Activated naive CD8-positive, alpha-beta T cell treated with anti-CD3 and anti-CD28 coated beads for 36 hours (primary cell): ENCODE data around the gene ANGPTL8. TPM values are rescaled to one million over a fixed set of nuclear protein-coding genes. Genes with fewer than 3 reads are reported as not detected.

Experiments
- DNase-seq: peaks from one replicate; pipeline ENCODE4 v3.0.0; 2021
- H3K27ac Mint-ChIP-seq: one replicate; pipeline ENCODE4 v1.8.0; 2022; ENCODE audit warnings: mild to moderate bottlenecking, moderate library complexity, mixed read lengths
- H3K27me3 Mint-ChIP-seq: one replicate; pipeline ENCODE4 v1.8.0; 2022; ENCODE audit warnings: mild to moderate bottlenecking, mixed read lengths
- H3K36me3 Mint-ChIP-seq: one replicate; pipeline ENCODE4 v1.8.0; 2021; ENCODE audit warnings: mild to moderate bottlenecking, mixed read lengths
- H3K4me1 Mint-ChIP-seq: one replicate; pipeline ENCODE4 v1.8.0; 2021; ENCODE audit warnings: mixed read lengths
- H3K4me3 Mint-ChIP-seq: one replicate; pipeline ENCODE4 v1.8.0; 2022; ENCODE audit warnings: mild to moderate bottlenecking, moderate library complexity, mixed read lengths
- H3K9me3 Mint-ChIP-seq: one replicate; pipeline ENCODE4 v1.8.0; 2022; ENCODE audit warnings: mixed read lengths
- total RNA-seq, 2 experiments: library from RNA; stranded (reverse); gene quantifications; one replicate each; pipeline ENCODE4 v1.2.3, GENCODE V29; 2021

Gene ANGPTL8
- total RNA-seq, 2 experiments from 2014 or later = not detected

DNA sequence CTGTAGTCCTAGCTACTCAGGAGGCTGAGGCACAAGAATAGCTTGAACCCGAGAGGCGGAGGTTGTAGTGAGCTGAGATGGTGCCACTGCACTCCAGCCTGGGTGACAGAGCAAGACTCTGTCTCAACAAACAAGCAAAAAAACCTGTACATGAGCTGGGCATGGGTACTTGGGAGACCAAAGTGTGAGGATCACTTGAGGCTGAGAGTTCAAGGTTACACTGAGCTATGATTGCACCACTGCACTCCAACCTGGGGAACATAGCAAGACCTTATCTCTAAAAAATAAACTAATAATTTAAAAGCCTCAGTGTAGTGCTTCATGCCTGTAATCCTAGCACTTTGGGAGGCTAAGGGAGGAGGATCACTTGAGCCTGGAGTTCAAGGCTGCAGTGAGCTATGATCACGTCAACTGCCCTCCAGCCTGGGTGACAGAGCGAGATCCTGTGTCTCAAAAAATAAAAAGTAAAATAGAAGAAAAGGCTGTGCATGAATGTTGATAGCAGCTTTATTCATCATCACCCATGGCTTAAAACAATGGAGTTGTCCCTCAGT lies 35.2 kb downstream of the ANGPTL8 start:
- DNase-seq = no peak

GRCh38 chr19:11278670-11279069 lies 39.3 kb downstream of the ANGPTL8 start:
- DNase-seq = no peak
- peaks cover 72% of the 10 kb centered on the region for H3K27me3 Mint-ChIP-seq
- H3K9me3 Mint-ChIP-seq = peaks cover 9% of the 10 kb centered on the region
- peaks cover 9% of the 10 kb centered on the region for H3K4me1 Mint-ChIP-seq
- H3K27ac Mint-ChIP-seq = no peak overlapping the region
- no peak overlapping the region for H3K4me3 Mint-ChIP-seq
- no peaks in the 10 kb centered on the region for H3K36me3 Mint-ChIP-seq

More for the DNA sequence above, 35.2 kb downstream of the ANGPTL8 start:
- Mint-ChIP-seq H3K4me3 (no peak overlapping the region), H3K27ac (no peak overlapping the region), H3K4me1 (peaks cover 4% of the 10 kb centered on the region), H3K36me3 (no peaks in the 10 kb centered on the region), H3K9me3 (peaks cover 8% of the 10 kb centered on the region), H3K27me3 (peaks cover 73% of the 10 kb centered on the region)

DNA sequence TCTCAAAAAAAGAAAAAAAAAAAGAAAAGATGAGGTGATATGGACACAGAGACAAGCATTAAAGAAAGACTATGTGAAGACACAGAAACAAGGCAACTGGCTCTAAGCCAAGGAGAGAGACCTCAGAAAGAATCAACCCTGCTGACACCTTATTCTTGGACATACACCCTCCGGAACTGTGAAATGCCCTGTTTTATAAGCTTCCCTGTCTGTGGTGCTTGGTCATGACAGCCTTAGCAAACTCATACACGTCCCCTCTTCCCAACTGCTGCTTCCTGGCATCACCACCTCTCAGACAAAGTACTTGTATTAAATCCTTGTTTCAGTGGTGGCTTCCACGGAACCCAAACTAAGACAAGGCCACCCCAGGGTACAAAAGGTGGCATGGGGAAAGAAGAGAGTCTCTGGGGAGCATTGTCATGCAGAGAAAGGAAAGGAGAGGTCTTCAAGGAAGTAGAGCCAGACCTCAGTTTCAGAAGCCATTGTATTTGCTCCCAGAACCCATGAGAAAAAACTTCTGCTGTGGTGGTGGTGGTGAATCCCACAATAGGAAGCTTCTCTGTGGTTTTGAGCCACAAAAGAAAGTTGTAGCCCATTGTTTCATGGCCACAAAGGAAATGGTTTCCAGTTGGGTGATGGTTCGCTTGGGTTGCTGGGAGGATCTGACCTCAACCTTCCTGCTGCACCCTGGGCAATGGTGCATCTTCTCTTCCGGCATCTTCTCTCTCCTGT lies 40.3 kb downstream of the ANGPTL8 start:
- no peak overlapping the region for H3K4me3 Mint-ChIP-seq
- no peaks in the 10 kb centered on the region for H3K36me3 Mint-ChIP-seq
- peaks cover 9% of the 10 kb centered on the region for H3K4me1 Mint-ChIP-seq
- peak; percentile 41 for DNase-seq
- peaks cover 9% of the 10 kb centered on the region for H3K9me3 Mint-ChIP-seq
- H3K27ac Mint-ChIP-seq = no peak overlapping the region
- peaks cover 70% of the 10 kb centered on the region for H3K27me3 Mint-ChIP-seq

DNA sequence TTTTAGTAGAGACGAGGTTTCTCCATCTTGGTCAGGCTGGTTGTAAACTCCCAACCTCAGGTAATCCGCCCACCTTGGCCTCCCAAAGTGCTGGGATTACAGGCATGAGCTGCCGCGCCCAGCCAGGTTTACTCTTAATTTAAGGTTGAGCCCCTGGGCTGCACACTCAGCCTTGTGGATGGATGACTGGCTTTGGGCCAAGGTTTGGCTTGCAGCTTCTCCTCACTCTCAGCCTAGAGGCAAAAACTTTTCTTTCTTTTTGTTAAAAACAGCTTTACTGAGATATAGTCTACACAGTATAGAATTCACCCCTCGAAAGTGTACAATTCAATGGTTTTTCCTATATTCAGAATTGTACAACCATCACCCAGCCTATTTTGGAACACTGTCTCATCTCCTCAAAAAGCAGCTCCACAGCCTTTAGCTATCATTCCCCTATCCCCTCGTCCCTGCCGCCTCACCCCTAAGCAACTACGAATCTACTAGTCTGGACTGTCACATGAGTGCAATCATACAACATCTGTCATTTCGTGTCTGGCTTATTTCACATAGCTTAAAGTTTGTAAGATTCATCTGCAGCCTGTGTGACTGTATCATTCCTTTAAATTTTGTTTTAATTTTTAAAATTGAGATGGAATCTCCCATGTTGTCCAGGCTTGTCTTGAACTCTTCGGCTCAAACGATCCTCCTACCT lies 42.1 kb downstream of the ANGPTL8 start:
- Mint-ChIP-seq H3K27me3 (peaks cover 70% of the 10 kb centered on the region), H3K4me3 (no peak overlapping the region), H3K27ac (no peak overlapping the region), H3K4me1 (peaks cover 9% of the 10 kb centered on the region), H3K36me3 (no peaks in the 10 kb centered on the region), H3K9me3 (peaks cover 9% of the 10 kb centered on the region)
- DNase-seq = no peak

GRCh38 chr19:11284515-11284914 lies 45.1 kb downstream of the ANGPTL8 start:
- H3K27ac Mint-ChIP-seq = no peak overlapping the region
- H3K4me1 Mint-ChIP-seq = peaks cover 8% of the 10 kb centered on the region
- no peak for DNase-seq
- H3K27me3 Mint-ChIP-seq = peaks cover 76% of the 10 kb centered on the region
- H3K9me3 Mint-ChIP-seq = peaks cover 2% of the 10 kb centered on the region
- H3K4me3 Mint-ChIP-seq = no peak overlapping the region
- no peaks in the 10 kb centered on the region for H3K36me3 Mint-ChIP-seq

DNA sequence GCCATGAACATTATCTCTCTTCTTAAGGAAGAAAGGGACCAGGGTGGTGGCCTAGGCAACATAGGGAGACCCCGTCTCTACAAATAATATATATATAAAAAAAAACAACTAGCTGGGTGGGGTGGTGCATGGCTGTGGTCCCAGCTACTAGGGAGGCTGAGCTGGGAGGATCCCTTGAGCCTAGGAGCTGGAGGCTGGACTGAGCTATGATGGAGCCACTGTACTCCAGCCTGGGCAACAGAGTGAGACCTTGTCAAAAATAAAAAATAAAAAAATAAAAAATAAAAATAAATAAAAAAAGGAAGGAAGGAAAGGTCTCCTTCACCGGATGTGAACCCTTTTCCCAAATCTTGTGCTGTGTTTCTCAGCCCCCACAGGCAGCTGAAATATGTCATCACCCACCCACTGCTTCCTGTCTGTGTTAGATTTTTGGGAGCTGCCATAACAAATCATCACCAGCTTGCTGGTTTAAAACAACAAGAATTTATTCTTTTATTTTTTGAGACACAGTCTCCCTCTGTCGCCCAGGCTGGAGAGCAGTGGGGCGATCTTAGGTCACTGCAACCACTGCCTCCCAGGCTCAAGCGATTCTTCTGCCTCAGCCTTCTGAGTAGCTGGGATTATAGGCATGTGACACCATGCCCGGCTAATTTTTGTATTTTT lies 47.0 kb downstream of the ANGPTL8 start:
- peaks cover 3% of the 10 kb centered on the region for H3K4me1 Mint-ChIP-seq
- no peaks in the 10 kb centered on the region for H3K36me3 Mint-ChIP-seq
- no peak overlapping the region for H3K4me3 Mint-ChIP-seq
- H3K27ac Mint-ChIP-seq = no peak overlapping the region
- H3K9me3 Mint-ChIP-seq = no peaks in the 10 kb centered on the region
- peaks cover 85% of the 10 kb centered on the region for H3K27me3 Mint-ChIP-seq
- DNase-seq = no peak

DNA sequence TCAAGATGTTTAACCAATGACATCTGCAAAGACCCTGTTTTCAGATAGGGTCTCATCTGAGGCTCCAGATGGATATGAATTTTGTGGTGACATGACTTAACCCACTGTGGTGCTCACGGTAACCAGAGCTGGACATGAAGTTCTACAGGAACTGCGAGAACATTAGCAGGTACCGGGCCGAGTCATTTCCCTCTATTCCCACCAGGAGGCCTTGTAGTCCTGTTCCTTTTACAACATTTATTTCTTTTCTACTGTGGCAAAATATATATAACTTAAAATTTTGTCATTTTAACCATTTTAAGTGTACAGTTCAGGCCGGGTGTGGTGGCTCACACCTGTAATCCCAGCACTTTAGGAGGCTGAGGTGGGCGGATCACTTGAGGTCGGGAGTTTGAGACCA lies 48.9 kb downstream of the ANGPTL8 start:
- H3K4me1 Mint-ChIP-seq = peaks cover 3% of the 10 kb centered on the region
- no peak overlapping the region for H3K4me3 Mint-ChIP-seq
- peaks cover 78% of the 10 kb centered on the region for H3K27me3 Mint-ChIP-seq
- no peak overlapping the region for H3K27ac Mint-ChIP-seq
- no peak for DNase-seq
- no peaks in the 10 kb centered on the region for H3K36me3 Mint-ChIP-seq
- H3K9me3 Mint-ChIP-seq = no peaks in the 10 kb centered on the region

GRCh38 chr19:11290256-11290655 lies 50.8 kb downstream of the ANGPTL8 start:
- Mint-ChIP-seq H3K27me3 (peaks cover 81% of the 10 kb centered on the region), H3K4me3 (no peak overlapping the region), H3K9me3 (no peaks in the 10 kb centered on the region), H3K27ac (no peak overlapping the region), H3K36me3 (no peaks in the 10 kb centered on the region), H3K4me1 (peaks cover 7% of the 10 kb centered on the region)
- DNase-seq = no peak

DNA sequence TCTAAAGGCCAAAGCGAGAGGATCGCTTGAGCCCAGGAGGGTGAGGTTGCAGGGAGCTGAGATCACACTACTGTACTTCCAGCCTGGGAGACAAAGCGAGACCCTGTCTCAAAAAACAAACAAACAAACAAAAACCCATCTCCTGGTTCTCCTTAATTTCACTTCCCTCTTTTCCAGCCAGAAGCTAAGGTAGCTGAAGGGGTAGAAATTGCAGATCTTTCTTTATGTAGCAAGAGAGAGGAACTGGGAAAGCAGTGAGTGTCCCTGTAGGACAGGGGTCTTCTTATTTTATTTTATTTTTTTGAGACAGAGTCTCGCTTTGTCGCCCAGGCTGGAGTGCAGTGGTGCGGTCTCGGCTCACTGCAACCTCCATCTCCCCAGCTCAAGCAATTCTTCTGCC lies 52.0 kb downstream of the ANGPTL8 start:
- peaks cover 7% of the 10 kb centered on the region for H3K4me1 Mint-ChIP-seq
- H3K36me3 Mint-ChIP-seq = no peaks in the 10 kb centered on the region
- no peak overlapping the region for H3K4me3 Mint-ChIP-seq
- H3K27me3 Mint-ChIP-seq = peaks cover 77% of the 10 kb centered on the region
- no peaks in the 10 kb centered on the region for H3K9me3 Mint-ChIP-seq
- H3K27ac Mint-ChIP-seq = no peak overlapping the region
- DNase-seq = no peak

Other genes starting within 250 kb of the ANGPTL8 start
- gene LDLR, start 150.2 kb upstream of the ANGPTL8 start, total RNA-seq = 10 to 100 TPM; 67.3 to 68.8 TPM
- 10 to 100 TPM; 54.4 TPM for gene SPC24, start 83.8 kb upstream of the ANGPTL8 start, total RNA-seq
- gene KANK2, start 42.1 kb upstream of the ANGPTL8 start, total RNA-seq = 1 to 10 TPM in 1 of 2 experiments, under 1 TPM in 1; 0.98 to 1.8 TPM
- gene DOCK6, start 22.9 kb downstream of the ANGPTL8 start, total RNA-seq = 1 to 10 TPM; 3.3 to 4.8 TPM
- gene TSPAN16, start 56.5 kb downstream of the ANGPTL8 start, total RNA-seq = not detected
- 1 to 10 TPM; 3.2 to 4.2 TPM for gene RAB3D, start 100.0 kb downstream of the ANGPTL8 start, total RNA-seq
- gene TMEM205, start 106.6 kb downstream of the ANGPTL8 start, total RNA-seq = 10 to 100 TPM; 20.1 to 22.5 TPM
- gene CCDC159, start 106.9 kb downstream of the ANGPTL8 start, total RNA-seq = 1 to 10 TPM; 6.9 to 8.3 TPM
- 1 to 10 TPM in 1 of 2 experiments, under 1 TPM in 1; 0.70 to 1.2 TPM for gene PLPPR2, start 115.8 kb downstream of the ANGPTL8 start, total RNA-seq
- 1 to 10 TPM; 2.1 to 2.2 TPM for gene SWSAP1, start 135.0 kb downstream of the ANGPTL8 start, total RNA-seq
- 1 to 10 TPM; 3.6 to 4.5 TPM for gene EPOR, start 144.7 kb downstream of the ANGPTL8 start, total RNA-seq
- not detected for gene RGL3, start 179.7 kb downstream of the ANGPTL8 start, total RNA-seq
- gene ODAD3, start 195.5 kb downstream of the ANGPTL8 start, total RNA-seq = under 1 TPM; 0.27 to 0.32 TPM
- 100 to 1,000 TPM; 212 to 222 TPM for gene PRKCSH, start 196.0 kb downstream of the ANGPTL8 start, total RNA-seq
- not detected for gene ELAVL3, start 241.4 kb downstream of the ANGPTL8 start, total RNA-seq